ENCODE data around the gene HLA-DOB.

DNA sequence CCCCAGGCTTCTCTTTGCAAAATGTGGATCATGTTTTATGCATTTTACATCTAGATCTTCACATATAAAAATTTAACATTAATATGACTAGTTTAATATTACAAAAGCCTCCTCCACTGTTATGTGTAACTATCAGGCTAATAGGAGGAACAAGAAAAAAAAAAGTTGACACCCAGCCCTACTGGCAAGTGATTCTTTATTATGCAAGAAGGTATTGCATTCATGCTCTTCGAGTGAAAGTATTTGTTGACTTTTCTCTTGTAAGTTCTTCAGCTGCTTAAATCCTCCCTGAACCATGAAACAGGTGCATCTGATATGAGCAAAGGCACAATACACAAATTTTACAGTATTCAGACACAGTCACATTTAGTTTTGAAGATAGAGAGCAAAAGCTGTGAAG is 52.8 kb downstream of the HLA-DOB start:
- TF ChIP-seq, protein P1, sequence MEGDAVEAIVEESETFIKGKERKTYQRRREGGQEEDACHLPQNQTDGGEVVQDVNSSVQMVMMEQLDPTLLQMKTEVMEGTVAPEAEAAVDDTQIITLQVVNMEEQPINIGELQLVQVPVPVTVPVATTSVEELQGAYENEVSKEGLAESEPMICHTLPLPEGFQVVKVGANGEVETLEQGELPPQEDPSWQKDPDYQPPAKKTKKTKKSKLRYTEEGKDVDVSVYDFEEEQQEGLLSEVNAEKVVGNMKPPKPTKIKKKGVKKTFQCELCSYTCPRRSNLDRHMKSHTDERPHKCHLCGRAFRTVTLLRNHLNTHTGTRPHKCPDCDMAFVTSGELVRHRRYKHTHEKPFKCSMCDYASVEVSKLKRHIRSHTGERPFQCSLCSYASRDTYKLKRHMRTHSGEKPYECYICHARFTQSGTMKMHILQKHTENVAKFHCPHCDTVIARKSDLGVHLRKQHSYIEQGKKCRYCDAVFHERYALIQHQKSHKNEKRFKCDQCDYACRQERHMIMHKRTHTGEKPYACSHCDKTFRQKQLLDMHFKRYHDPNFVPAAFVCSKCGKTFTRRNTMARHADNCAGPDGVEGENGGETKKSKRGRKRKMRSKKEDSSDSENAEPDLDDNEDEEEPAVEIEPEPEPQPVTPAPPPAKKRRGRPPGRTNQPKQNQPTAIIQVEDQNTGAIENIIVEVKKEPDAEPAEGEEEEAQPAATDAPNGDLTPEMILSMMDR (IDR thresholded peaks at IDR 0.05 in 8 of 11, conservative IDR thresholded peaks at IDR 0.05 in 3 of 11): no peak
- no peak for TF ChIP-seq POLR2A (IDR thresholded peaks at IDR 0.05)
- TF ChIP-seq POLR2AphosphoS5 (IDR thresholded peaks at IDR 0.05): no peak

Data from spleen (tissue), 7 donors.